Adipocyte (in vitro differentiated cells): ENCODE measurements around the gene SYNGR4.
A peak's percentile ranks its signal among the peaks of the same experiment; 100 is the strongest.

Source experiments
- DNase-seq: peaks from one replicate; pipeline ENCODE4 v3.0.0-alpha.2; 2015; ENCODE audit warnings: low read depth
- H3K27me3 ChIP-seq: replicated peaks from 2 replicates; pipeline ENCODE4 v1.7.0; 2013; ENCODE audit warnings: mild to moderate bottlenecking, low read length, moderate library complexity; ENCODE audit not compliant: control insufficient read depth, insufficient read depth
- H3K36me3 ChIP-seq: 2 replicates; pipeline ENCODE4 v1.7.0; 2013; ENCODE audit warnings: low read length, mild to moderate bottlenecking, moderate library complexity; ENCODE audit not compliant: control insufficient read depth, insufficient read depth, severe bottlenecking
- H3K4me1 ChIP-seq: 2 replicates; pipeline ENCODE4 v1.7.0; 2013; ENCODE audit warnings: mild to moderate bottlenecking, low read length, moderate library complexity; ENCODE audit not compliant: control insufficient read depth, insufficient read depth
- H3K4me3 ChIP-seq: 2 replicates; pipeline ENCODE4 v1.7.0; 2013; ENCODE audit warnings: mild to moderate bottlenecking, low read length, moderate library complexity
- H3K9ac ChIP-seq: 2 replicates; pipeline ENCODE4 v1.7.0; 2013; ENCODE audit warnings: mild to moderate bottlenecking, low read length, moderate library complexity
- H3K9me3 ChIP-seq: 2 replicates; pipeline ENCODE4 v1.7.0; 2013; ENCODE audit warnings: mild to moderate bottlenecking, low read length, moderate library complexity; ENCODE audit not compliant: control insufficient read depth

The SYNGR4 gene

DNA sequence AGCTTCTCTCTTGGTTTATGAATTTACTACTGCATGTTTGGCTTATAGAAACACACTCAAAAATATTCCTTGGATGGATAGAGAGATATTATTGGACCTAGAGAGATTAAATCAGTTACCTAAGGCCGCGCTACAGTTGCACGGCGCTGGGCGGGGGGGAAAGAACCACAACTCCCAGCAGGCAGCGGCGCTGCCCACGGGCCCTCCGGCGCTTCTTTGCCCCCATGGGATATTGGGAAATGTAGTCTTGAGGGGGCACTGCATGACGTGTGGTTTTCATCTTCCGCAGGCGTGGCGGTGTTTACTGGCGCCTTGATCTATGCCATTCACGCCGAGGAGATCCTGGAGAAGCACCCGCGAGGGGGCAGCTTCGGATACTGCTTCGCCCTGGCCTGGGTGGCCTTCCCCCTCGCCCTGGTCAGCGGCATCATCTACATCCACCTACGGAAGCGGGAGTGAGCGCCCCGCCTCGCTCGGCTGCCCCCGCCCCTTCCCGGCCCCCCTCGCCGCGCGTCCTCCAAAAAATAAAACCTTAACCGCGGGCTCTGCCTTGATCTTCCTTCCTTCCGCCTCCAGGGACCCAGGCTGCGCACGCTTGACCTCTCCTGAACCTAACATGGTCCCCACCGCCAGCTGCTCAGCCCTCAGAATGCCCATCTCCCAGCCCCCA, 34.0 kb upstream of the SYNGR4 start:
- Histone ChIP-seq H3K36me3 (peaks cover 33% of the 10 kb centered on the region), H3K9ac (no peak overlapping the region), H3K27me3 (no peaks in the 10 kb centered on the region), H3K9me3 (no peaks in the 10 kb centered on the region), H3K4me1 (peaks cover 30% of the 10 kb centered on the region), H3K4me3 (no peak overlapping the region)
- no peak for DNase-seq

- Histone ChIP-seq H3K4me1 (peaks cover 25% of the 10 kb centered on the region), H3K4me3 (peak overlapping the region; percentile 47), H3K9me3 (no peaks in the 10 kb centered on the region), H3K27me3 (no peaks in the 10 kb centered on the region), H3K9ac (no peak overlapping the region), H3K36me3 (peaks cover 33% of the 10 kb centered on the region)
- no peak for DNase-seq
Measured at GRCh38 chr19:48332351-48332661, 31.9 kb upstream of the SYNGR4 start.

DNA sequence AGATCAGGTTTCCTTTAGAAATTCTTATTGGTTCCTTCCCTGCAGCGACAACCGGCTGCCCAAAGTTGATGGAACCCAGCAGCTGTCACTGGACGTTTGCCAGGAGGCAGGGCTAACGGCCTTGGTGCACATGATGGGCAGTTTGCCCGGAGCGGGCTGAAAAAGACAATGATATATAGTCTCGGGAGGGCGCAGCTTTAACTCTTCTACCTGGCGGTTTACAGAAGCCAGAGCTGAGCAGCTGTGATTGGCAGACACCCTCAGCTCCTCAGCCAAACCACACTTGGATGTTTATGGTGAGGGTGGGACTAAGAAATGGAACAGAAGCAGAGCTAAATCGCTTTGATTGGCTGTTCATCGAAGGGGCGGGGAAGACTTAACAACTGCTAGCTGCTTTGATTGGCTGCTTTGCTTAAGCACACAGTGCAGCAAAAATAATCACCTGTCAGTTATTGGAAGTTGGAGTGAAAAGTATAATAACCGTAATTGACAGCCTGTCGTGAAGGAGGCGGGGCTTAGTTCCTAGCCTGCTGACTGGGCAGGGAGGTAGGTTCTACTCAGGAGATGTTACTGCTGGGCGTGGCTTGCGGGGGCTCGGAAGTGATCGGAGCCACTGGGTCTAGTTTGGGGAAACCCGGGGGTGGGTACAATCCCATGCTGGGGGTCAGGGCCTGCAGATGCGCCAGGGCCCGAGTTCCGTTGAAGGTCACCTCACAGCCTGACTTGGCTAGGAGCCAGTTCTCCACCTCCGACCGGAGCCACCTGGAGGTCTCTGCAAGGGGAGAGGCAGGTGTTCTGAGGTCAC, 31.3 kb upstream of the SYNGR4 start:
- Histone ChIP-seq H3K9ac (no peak overlapping the region), H3K9me3 (no peaks in the 10 kb centered on the region), H3K4me3 (peak overlapping the region; percentile 47), H3K27me3 (no peaks in the 10 kb centered on the region), H3K4me1 (peaks cover 21% of the 10 kb centered on the region), H3K36me3 (peaks cover 33% of the 10 kb centered on the region)
- DNase-seq: peak; percentile 93

GRCh38 chr19:48333467-48334384, 30.4 kb upstream of the SYNGR4 start:
- Histone ChIP-seq H3K4me1 (peaks cover 21% of the 10 kb centered on the region), H3K9me3 (no peaks in the 10 kb centered on the region), H3K4me3 (peak overlapping the region; percentile 72), H3K27me3 (no peaks in the 10 kb centered on the region), H3K36me3 (peaks cover 32% of the 10 kb centered on the region), H3K9ac (peak overlapping the region; percentile 72)
- DNase-seq: peak; percentile 96

- Histone ChIP-seq H3K9ac (no peak overlapping the region), H3K4me3 (no peak overlapping the region), H3K27me3 (no peaks in the 10 kb centered on the region), H3K36me3 (peaks cover 2% of the 10 kb centered on the region), H3K9me3 (no peaks in the 10 kb centered on the region), H3K4me1 (peaks cover 4% of the 10 kb centered on the region)
- no peak for DNase-seq
Measured at GRCh38 chr19:48338253-48338755, 25.9 kb upstream of the SYNGR4 start.

DNA sequence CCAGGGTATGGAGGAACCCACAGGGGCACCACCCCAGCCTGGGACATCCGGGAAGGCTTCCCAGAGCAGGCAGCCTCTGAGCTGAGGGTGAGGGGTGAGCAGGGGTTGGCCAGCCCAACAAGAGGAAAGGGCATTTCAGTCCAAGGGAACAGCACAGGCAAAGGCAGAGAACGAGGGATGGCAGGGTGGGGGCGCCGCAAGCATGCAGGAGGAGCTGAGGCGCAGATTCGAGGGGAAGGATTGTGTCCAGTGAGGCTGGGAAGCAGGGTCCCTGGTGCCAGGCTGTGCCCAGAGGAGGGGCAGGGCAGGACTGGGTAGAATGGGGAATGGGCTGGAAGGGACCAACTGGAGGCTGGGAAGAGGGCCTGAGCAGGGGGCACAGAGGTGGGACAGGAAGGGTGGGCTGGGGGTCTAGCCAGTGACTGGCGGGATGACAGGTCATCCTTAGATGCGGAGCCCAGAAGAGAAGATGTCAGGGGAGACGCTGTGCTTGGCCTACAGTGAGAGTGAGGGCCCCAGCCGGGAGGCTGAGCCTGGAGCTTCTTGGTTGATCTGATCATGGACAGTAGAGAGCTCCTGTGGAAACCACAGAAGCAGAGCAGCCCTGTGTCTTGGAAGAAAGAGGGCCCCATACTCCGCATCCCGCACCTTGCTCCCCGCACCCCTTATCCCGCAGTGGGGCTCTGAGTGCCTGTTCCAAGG, 25.2 kb upstream of the SYNGR4 start:
- no peaks in the 10 kb centered on the region for H3K27me3 ChIP-seq
- H3K9ac ChIP-seq: no peak overlapping the region
- DNase-seq: no peak

GRCh38 chr19:48340995-48341394, 23.2 kb upstream of the SYNGR4 start:
- no peaks in the 10 kb centered on the region for H3K27me3 ChIP-seq
- H3K9me3 ChIP-seq: no peaks in the 10 kb centered on the region
- no peak overlapping the region for H3K4me3 ChIP-seq
- H3K9ac ChIP-seq: no peak overlapping the region
- no peak for DNase-seq
- H3K36me3 ChIP-seq: peaks cover 2% of the 10 kb centered on the region
- no peaks in the 10 kb centered on the region for H3K4me1 ChIP-seq

More for the DNA sequence above, 25.2 kb upstream of the SYNGR4 start:
- Histone ChIP-seq H3K36me3 (peaks cover 2% of the 10 kb centered on the region), H3K9me3 (no peaks in the 10 kb centered on the region), H3K4me3 (no peak overlapping the region), H3K4me1 (no peaks in the 10 kb centered on the region)

DNA sequence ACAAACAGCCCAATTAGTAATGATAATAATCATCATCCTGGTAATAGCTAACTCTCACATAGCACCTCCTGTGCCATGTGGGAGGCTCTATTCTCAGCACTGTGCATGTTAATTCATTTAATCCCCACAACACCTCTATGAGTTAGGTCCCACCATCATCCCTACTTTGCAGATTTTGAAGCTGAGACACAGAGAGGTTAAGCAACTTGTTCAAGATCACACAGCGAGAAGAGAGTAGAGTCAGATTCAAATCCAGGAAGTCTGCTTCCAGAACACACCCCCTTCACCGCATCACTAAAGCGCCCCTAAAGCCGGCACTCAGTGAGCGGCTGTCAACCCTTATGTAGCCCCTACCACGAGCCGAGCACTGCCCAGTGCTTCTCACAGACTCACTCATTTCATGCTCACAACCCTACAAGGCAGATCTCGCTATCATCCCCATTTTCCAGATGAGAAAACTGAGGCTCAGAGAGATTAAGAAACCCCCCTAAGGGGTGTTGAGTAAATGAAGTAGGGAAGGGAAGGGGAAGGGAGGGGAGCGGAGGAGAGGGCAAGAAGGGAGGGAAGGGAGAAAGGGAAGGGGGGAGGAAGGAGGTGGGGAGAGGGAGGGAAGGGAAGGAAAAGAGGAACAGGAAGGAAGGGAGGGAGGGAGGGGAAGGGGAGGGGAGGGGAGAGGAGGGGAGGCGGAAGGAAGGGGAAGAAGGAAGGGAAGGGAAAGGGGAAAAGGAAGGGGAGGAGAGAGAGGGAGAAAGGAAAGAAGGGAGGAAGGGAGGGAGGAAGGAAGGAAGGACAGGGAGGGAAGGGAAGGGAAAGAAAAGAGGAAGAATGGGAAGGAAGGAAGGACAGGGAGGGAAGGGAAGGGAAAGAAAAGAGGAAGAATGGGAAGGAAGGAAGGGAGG, 22.4 kb upstream of the SYNGR4 start:
- Histone ChIP-seq H3K4me1 (no peaks in the 10 kb centered on the region), H3K27me3 (no peaks in the 10 kb centered on the region), H3K36me3 (peaks cover 2% of the 10 kb centered on the region), H3K9me3 (no peaks in the 10 kb centered on the region), H3K4me3 (no peak overlapping the region), H3K9ac (no peak overlapping the region)
- DNase-seq: no peak

DNA sequence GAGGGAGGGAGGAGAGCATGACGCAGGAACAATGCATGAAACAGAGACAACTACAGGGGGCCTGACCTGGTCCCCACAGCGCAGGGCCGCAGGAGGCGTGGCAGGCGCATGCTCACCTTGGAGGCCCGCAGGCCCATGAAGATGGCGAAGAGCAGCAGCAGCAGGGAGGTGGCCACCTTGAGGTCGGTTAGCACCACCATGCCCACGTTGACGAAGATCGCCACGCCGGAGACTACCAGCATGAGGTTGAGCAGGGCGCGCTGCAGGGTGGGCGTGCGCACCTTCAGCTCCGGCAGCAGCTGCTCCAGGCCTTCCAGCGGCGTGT, 21.8 kb upstream of the SYNGR4 start:
- Histone ChIP-seq H3K36me3 (peaks cover 2% of the 10 kb centered on the region), H3K9me3 (no peaks in the 10 kb centered on the region), H3K9ac (no peak overlapping the region), H3K4me3 (no peak overlapping the region), H3K4me1 (no peaks in the 10 kb centered on the region), H3K27me3 (no peaks in the 10 kb centered on the region)
- DNase-seq: no peak

GRCh38 chr19:48342841-48343540, 21.2 kb upstream of the SYNGR4 start:
- no peak overlapping the region for H3K4me3 ChIP-seq
- DNase-seq: no peak

More at GRCh38 chr19:48342841-48343540, 21.2 kb upstream of the SYNGR4 start:
- no peak overlapping the region for H3K9ac ChIP-seq
- no peaks in the 10 kb centered on the region for H3K27me3 ChIP-seq
- H3K4me1 ChIP-seq: no peaks in the 10 kb centered on the region
- no peaks in the 10 kb centered on the region for H3K9me3 ChIP-seq
- peaks cover 2% of the 10 kb centered on the region for H3K36me3 ChIP-seq
